ENCODE results near the gene UNC13A.

The UNC13A gene

GRCh38 chr19:17716309-17716929 lies 28.3 kb upstream of the UNC13A start:
- ChIA-PET CTCF (no interaction called here), POLR2A (no interaction called here)
- no peak for DNase-seq (ENCODE audit: extremely low spot score)

GRCh38 chr19:17711851-17712250 lies 23.7 kb upstream of the UNC13A start:
- DNase-seq (ENCODE audit: extremely low spot score) = no peak
- TF ChIP-seq FOXK2 (IDR thresholded peaks at IDR 0.05) (no peak), CTBP1 (IDR thresholded peaks at IDR 0.05; ENCODE audit: borderline replicate concordance) (no peak), LEF1 (IDR thresholded peaks at IDR 0.05; ENCODE audit: borderline replicate concordance) (no peak), NFRKB (IDR thresholded peaks at IDR 0.05) (no peak), FOXA1 (IDR thresholded peaks at IDR 0.05) (no peak), HDGF (IDR thresholded peaks at IDR 0.05; ENCODE audit: borderline replicate concordance) (no peak), ELF4 (IDR thresholded peaks at IDR 0.05) (no peak), SP1 (IDR thresholded peaks at IDR 0.05) (no peak), PKNOX1 (IDR thresholded peaks at IDR 0.05) (no peak), SUZ12 (IDR thresholded peaks at IDR 0.05) (no peak), FOXM1 (IDR thresholded peaks at IDR 0.05; ENCODE audit: borderline replicate concordance) (no peak), ZNF384 (IDR thresholded peaks at IDR 0.05) (no peak), L3MBTL2 (conservative IDR thresholded peaks at IDR 0.05) (no peak), TARDBP (IDR thresholded peaks at IDR 0.05) (no peak)
- CTCF ChIA-PET = no interaction called here
- POLR2A ChIA-PET = no interaction called here

More at GRCh38 chr19:17716309-17716929, 28.3 kb upstream of the UNC13A start:
- TF ChIP-seq PKNOX1 (IDR thresholded peaks at IDR 0.05) (no peak), ELF4 (IDR thresholded peaks at IDR 0.05) (no peak), HDGF (IDR thresholded peaks at IDR 0.05; ENCODE audit: borderline replicate concordance) (no peak), LEF1 (IDR thresholded peaks at IDR 0.05; ENCODE audit: borderline replicate concordance) (no peak), FOXM1 (IDR thresholded peaks at IDR 0.05; ENCODE audit: borderline replicate concordance) (no peak), L3MBTL2 (conservative IDR thresholded peaks at IDR 0.05) (no peak), CTBP1 (IDR thresholded peaks at IDR 0.05; ENCODE audit: borderline replicate concordance) (no peak), FOXA1 (IDR thresholded peaks at IDR 0.05) (no peak), NFRKB (IDR thresholded peaks at IDR 0.05) (no peak), SUZ12 (IDR thresholded peaks at IDR 0.05) (no peak), SP1 (IDR thresholded peaks at IDR 0.05) (no peak), TARDBP (IDR thresholded peaks at IDR 0.05) (no peak), ZNF384 (IDR thresholded peaks at IDR 0.05) (no peak), FOXK2 (IDR thresholded peaks at IDR 0.05) (no peak), ARNT (IDR thresholded peaks at IDR 0.05) (no peak), BHLHE40 (IDR thresholded peaks at IDR 0.05; ENCODE audit: borderline replicate concordance) (no peak)

GRCh38 chr19:17706750-17707181 lies 18.6 kb upstream of the UNC13A start:
- CTCF ChIA-PET = no interaction called here
- POLR2A ChIA-PET = no interaction called here
- TF ChIP-seq PKNOX1 (IDR thresholded peaks at IDR 0.05) (peak; percentile 79), BHLHE40 (IDR thresholded peaks at IDR 0.05; ENCODE audit: borderline replicate concordance) (no peak)
- peak; percentile 60 for DNase-seq (ENCODE audit: extremely low spot score)

GRCh38 chr19:17703824-17704463 lies 15.8 kb upstream of the UNC13A start:
- CTCF ChIA-PET = interaction anchor here (0.7 to 2.4 kb wide), 5 partner anchors 11 to 63 kb away, joined by 3 to 7 read pairs (median 3); partner anchors contain the start of gene MAP1S
- DNase-seq (ENCODE audit: extremely low spot score) = peak; percentile 61
- TF ChIP-seq FOXK2 (IDR thresholded peaks at IDR 0.05) (no peak), ZNF384 (IDR thresholded peaks at IDR 0.05) (no peak), NFRKB (IDR thresholded peaks at IDR 0.05) (no peak), L3MBTL2 (conservative IDR thresholded peaks at IDR 0.05) (no peak), TARDBP (IDR thresholded peaks at IDR 0.05) (no peak), ELF4 (IDR thresholded peaks at IDR 0.05) (no peak), CTBP1 (IDR thresholded peaks at IDR 0.05; ENCODE audit: borderline replicate concordance) (no peak), BHLHE40 (IDR thresholded peaks at IDR 0.05; ENCODE audit: borderline replicate concordance) (no peak), LEF1 (IDR thresholded peaks at IDR 0.05; ENCODE audit: borderline replicate concordance) (no peak), FOXA1 (IDR thresholded peaks at IDR 0.05) (no peak), FOXM1 (IDR thresholded peaks at IDR 0.05; ENCODE audit: borderline replicate concordance) (no peak), SP1 (IDR thresholded peaks at IDR 0.05) (no peak), SUZ12 (IDR thresholded peaks at IDR 0.05) (no peak), ARNT (IDR thresholded peaks at IDR 0.05) (no peak)
- POLR2A ChIA-PET = no interaction called here

- POLR2A ChIA-PET = no interaction called here
- CTCF ChIA-PET = no interaction called here
- no peak for DNase-seq (ENCODE audit: extremely low spot score)
- no peak for TF ChIP-seq FOXM1 (IDR thresholded peaks at IDR 0.05; ENCODE audit: borderline replicate concordance)
- TF ChIP-seq BHLHE40 (IDR thresholded peaks at IDR 0.05; ENCODE audit: borderline replicate concordance) = no peak
- no peak for TF ChIP-seq FOXA1 (IDR thresholded peaks at IDR 0.05)
- no peak for TF ChIP-seq L3MBTL2 (conservative IDR thresholded peaks at IDR 0.05)
- no peak for TF ChIP-seq LEF1 (IDR thresholded peaks at IDR 0.05; ENCODE audit: borderline replicate concordance)
- TF ChIP-seq PKNOX1 (IDR thresholded peaks at IDR 0.05) = no peak
- TF ChIP-seq NFRKB (IDR thresholded peaks at IDR 0.05) = no peak
- TF ChIP-seq TARDBP (IDR thresholded peaks at IDR 0.05) = no peak
- no peak for TF ChIP-seq ELF4 (IDR thresholded peaks at IDR 0.05)
- TF ChIP-seq CTBP1 (IDR thresholded peaks at IDR 0.05; ENCODE audit: borderline replicate concordance) = no peak
- TF ChIP-seq SUZ12 (IDR thresholded peaks at IDR 0.05) = no peak
- TF ChIP-seq SP1 (IDR thresholded peaks at IDR 0.05) = no peak
- TF ChIP-seq FOXK2 (IDR thresholded peaks at IDR 0.05) = no peak
- TF ChIP-seq ZNF384 (IDR thresholded peaks at IDR 0.05) = no peak
- TF ChIP-seq ARNT (IDR thresholded peaks at IDR 0.05) = no peak
- TF ChIP-seq HDGF (IDR thresholded peaks at IDR 0.05; ENCODE audit: borderline replicate concordance) = no peak
These were observed 7.0 kb upstream of the UNC13A start for GRCh38 chr19:17695198-17695597.
